K562 treated with DMSO at 1 percent for 4 hours (cell line): Measurements from ENCODE around the gene NHERF1. TPM values are rescaled to one million over a fixed set of nuclear protein-coding genes. Genes with fewer than 3 reads are reported as not detected.

Experiments used
- total RNA-seq: library from RNA; unstranded; fragments of 300-600 nt; gene quantifications from 2 replicates; pipeline ENCODE4 v1.2.3, GENCODE V29; 2022; ENCODE audit not compliant: insufficient read depth

NHERF1 gene
- 72.2 and 83.0 TPM in 2 replicates for total RNA-seq

GRCh38 chr17:74748529-74749278, at the start of gene NHERF1:
TSS of gene NHERF1 (plus strand) at chr17:74748628. CDS start at chr17:74748847, 219 bp downstream.

GRCh38 chr17:74712756-74713155, 35.7 kb upstream of the NHERF1 start, which contains the start of gene CD300LF:
TSS of gene CD300LF (minus strand) at chr17:74712923. CDS start at chr17:74712866, 57 bp downstream.

GRCh38 chr17:74736513-74737298, 11.7 kb upstream of the NHERF1 start, which contains the start of gene RAB37:
TSS of gene RAB37 (plus strand) at chr17:74737256. CDS start at chr17:74737273, 17 bp downstream.

GRCh38 chr17:74776044-74776962, 27.9 kb downstream of the NHERF1 start, which contains the start of gene NAT9:
TSS of gene NAT9 (minus strand) at chr17:74776345. CDS start at chr17:74775698, 647 bp downstream.

Other genes starting within 250 kb of the NHERF1 start
- gene CD300LB, start 217.2 kb upstream of the NHERF1 start, total RNA-seq, result not detected in 2 replicates
- not detected in 2 replicates for gene CD300C, start 202.5 kb upstream of the NHERF1 start, total RNA-seq
- gene CD300H, start 181.1 kb upstream of the NHERF1 start, total RNA-seq, result not detected in 2 replicates
- gene CD300LD, start 156.3 kb upstream of the NHERF1 start, total RNA-seq, result not detected in 2 replicates
- gene CD300E, start 124.9 kb upstream of the NHERF1 start, total RNA-seq, result not detected in 2 replicates
- not detected in 2 replicates for gene CD300LF, start 35.7 kb upstream of the NHERF1 start, total RNA-seq
- gene RAB37, start 11.4 kb upstream of the NHERF1 start, total RNA-seq, result not detected in 2 replicates
- gene NAT9, start 27.7 kb downstream of the NHERF1 start, total RNA-seq, result 22.0 and 26.5 TPM in 2 replicates
- gene GRIN2C, start 111.3 kb downstream of the NHERF1 start, total RNA-seq, result 0.86 and 1.1 TPM in 2 replicates
- 85.8 and 115 TPM in 2 replicates for gene FDXR, start 124.4 kb downstream of the NHERF1 start, total RNA-seq
- gene FADS6, start 145.0 kb downstream of the NHERF1 start, total RNA-seq, result 0.62 TPM in 1 of 2 replicates, not detected in the other
- gene USH1G, start 174.6 kb downstream of the NHERF1 start, total RNA-seq, result 0.33 and 0.47 TPM in 2 replicates
- 0.40 TPM in 1 of 2 replicates, not detected in the other for gene OTOP2, start 175.6 kb downstream of the NHERF1 start, total RNA-seq
- gene OTOP3, start 187.3 kb downstream of the NHERF1 start, total RNA-seq, result not detected in 2 replicates
- gene HID1, start 224.1 kb downstream of the NHERF1 start, total RNA-seq, result 3.9 and 9.1 TPM in 2 replicates
- gene CDR2L, start 239.0 kb downstream of the NHERF1 start, total RNA-seq, result 13.3 and 19.2 TPM in 2 replicates